Gastrocnemius medialis (tissue), 4 donors: Measurements from ENCODE around the gene DLEC1. TPM values are rescaled to one million over a fixed set of nuclear protein-coding genes. Genes with fewer than 3 reads are reported as not detected.

ENCODE experiments used
- ATAC-seq, 2 donors: fragments of 150-250 bp; one replicate each; pipeline ENCODE4 v1.9.1; 2016
- DNase-seq, 2 donors: peaks; one replicate each; pipeline ENCODE4 v3.0.0-alpha.2; 2019
- H3K27ac ChIP-seq, 4 donors: fragments of 200-600 bp; sonication (generic); 1 replicate in 1 of 4; 2 replicates in 3 of 4; pipeline ENCODE4 v1.5.1; 2016 to 2018; ENCODE audit warnings: mild to moderate bottlenecking in 2 of 4, moderate library complexity in 1 of 4
- H3K27me3 ChIP-seq, 3 donors: fragments of 200-600 bp; sonication (generic) in 2 of 3; 1 replicate in 1 of 3; 2 replicates in 2 of 3; pipeline versions ENCODE4 v1.5.1 to v1.6.0; 2016 to 2019; ENCODE audit warnings: mild to moderate bottlenecking in 1 of 3, moderate library complexity in 1 of 3
- H3K36me3 ChIP-seq, 2 donors: fragments of 200-600 bp; sonication (generic) in 1 of 2; one replicate each; pipeline ENCODE4 v1.5.1; 2017 to 2018
- H3K4me1 ChIP-seq, 2 donors: fragments of 200-600 bp; sonication (generic) in 1 of 2; one replicate each; pipeline ENCODE4 v1.5.1; 2016 to 2017; ENCODE audit warnings: mild to moderate bottlenecking in 2 of 2
- H3K4me3 ChIP-seq, 4 donors: fragments of 200-600 bp; sonication (generic) in 3 of 4; 1 replicate in 1 of 4; 2 replicates in 3 of 4; pipeline ENCODE4 v1.5.1; 2016 to 2019; ENCODE audit warnings: mild to moderate bottlenecking in 2 of 4
- H3K9me3 ChIP-seq, 3 donors: fragments of 200-600 bp; sonication (generic) in 2 of 3; 1 replicate in 1 of 3; 2 replicates in 2 of 3; pipeline ENCODE4 v1.5.1; 2016 to 2019
- POLR2A ChIP-seq, 2 donors: fragments of 450-650 bp; IDR thresholded peaks; one replicate each; pipeline ENCODE4 v1.6.1; 2017; ENCODE audit warnings: antibody characterized with exemption in 2 of 2, mild to moderate bottlenecking in 2 of 2, moderate library complexity in 2 of 2
- in situ Hi-C, 4 donors: fragments of 200-750 bp; cut with MboI; loops; one replicate each; pipeline versions ENCODE4 v1.15.0 to v1.8.0; 2017; ENCODE audit warnings: low sequenced_read_pairs in 4 of 4
- intact Hi-C: fragments of 100-400 bp; cut with DNase I; formaldehyde crosslinking; loops from one replicate; pipeline ENCODE4 v1.15.1; 2023; ENCODE audit warnings: low total_unique reads
- total RNA-seq, 4 donors: library from RNA; depleted of rRNA; stranded (reverse); fragments of >200 nt; gene quantifications; one replicate each; pipeline versions ENCODE4 v1.1.0 to v1.2.3, GENCODE V29; 2016
- TF ChIP-seq, protein P1 (sequence below), 5 experiments: fragments of 450-650 bp in 3 of 5; fragments of 200-600 bp in 2 of 5; sonication (generic) in 2 of 5; IDR thresholded peaks in 4 of 5; conservative IDR thresholded peaks in 1 of 5; 1 replicate in 4 of 5; 2 replicates in 1 of 5; pipeline ENCODE4 v1.5.1; 2016 to 2019; ENCODE audit warnings: antibody characterized with exemption in 5 of 5, mild to moderate bottlenecking in 3 of 5, moderate library complexity in 3 of 5

DLEC1 gene
- total RNA-seq, 4 donors from 2014 or later = not detected

DNA sequence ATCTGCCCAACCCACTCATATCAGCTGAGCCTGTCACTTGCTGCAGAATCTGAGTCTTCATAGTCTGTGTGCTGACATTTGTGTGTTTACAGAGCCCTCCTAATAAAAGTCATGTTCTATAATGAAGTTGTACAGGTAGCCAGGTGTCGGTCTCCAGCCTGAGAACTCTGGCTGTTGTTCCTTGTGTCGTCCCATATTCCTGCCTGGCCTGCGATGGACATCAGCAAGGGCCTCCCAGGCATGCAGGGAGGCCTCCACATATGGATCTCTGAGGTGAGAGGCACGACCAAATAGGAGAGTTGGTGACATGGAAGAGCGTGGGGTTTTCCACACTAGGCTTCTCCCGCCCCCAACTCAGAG is 45.6 kb upstream of the DLEC1 start:
- in situ Hi-C loops (no loop called here), intact Hi-C loops (no loop called here)
- Histone ChIP-seq H3K36me3 (no peaks in the 10 kb centered on the region), H3K9me3 (no peaks in the 10 kb centered on the region), H3K27ac (peak overlapping the region; percentile 66 to 77 (median 73)), H3K27me3 (no peaks in the 10 kb centered on the region), H3K4me1 (peaks cover 8 to 10% of the 10 kb centered on the region in 2 donors), H3K4me3 (peak overlapping the region in 3 of 4 donors; percentile 63 to 68 (median 64))
- DNase-seq = no peak
- TF ChIP-seq, protein P1, sequence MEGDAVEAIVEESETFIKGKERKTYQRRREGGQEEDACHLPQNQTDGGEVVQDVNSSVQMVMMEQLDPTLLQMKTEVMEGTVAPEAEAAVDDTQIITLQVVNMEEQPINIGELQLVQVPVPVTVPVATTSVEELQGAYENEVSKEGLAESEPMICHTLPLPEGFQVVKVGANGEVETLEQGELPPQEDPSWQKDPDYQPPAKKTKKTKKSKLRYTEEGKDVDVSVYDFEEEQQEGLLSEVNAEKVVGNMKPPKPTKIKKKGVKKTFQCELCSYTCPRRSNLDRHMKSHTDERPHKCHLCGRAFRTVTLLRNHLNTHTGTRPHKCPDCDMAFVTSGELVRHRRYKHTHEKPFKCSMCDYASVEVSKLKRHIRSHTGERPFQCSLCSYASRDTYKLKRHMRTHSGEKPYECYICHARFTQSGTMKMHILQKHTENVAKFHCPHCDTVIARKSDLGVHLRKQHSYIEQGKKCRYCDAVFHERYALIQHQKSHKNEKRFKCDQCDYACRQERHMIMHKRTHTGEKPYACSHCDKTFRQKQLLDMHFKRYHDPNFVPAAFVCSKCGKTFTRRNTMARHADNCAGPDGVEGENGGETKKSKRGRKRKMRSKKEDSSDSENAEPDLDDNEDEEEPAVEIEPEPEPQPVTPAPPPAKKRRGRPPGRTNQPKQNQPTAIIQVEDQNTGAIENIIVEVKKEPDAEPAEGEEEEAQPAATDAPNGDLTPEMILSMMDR (IDR thresholded peaks at IDR 0.05 in 4 of 5, conservative IDR thresholded peaks at IDR 0.05 in 1 of 5) = no peak
- TF ChIP-seq POLR2A (IDR thresholded peaks at IDR 0.05) = no peak
- ATAC-seq = no peak

DNA sequence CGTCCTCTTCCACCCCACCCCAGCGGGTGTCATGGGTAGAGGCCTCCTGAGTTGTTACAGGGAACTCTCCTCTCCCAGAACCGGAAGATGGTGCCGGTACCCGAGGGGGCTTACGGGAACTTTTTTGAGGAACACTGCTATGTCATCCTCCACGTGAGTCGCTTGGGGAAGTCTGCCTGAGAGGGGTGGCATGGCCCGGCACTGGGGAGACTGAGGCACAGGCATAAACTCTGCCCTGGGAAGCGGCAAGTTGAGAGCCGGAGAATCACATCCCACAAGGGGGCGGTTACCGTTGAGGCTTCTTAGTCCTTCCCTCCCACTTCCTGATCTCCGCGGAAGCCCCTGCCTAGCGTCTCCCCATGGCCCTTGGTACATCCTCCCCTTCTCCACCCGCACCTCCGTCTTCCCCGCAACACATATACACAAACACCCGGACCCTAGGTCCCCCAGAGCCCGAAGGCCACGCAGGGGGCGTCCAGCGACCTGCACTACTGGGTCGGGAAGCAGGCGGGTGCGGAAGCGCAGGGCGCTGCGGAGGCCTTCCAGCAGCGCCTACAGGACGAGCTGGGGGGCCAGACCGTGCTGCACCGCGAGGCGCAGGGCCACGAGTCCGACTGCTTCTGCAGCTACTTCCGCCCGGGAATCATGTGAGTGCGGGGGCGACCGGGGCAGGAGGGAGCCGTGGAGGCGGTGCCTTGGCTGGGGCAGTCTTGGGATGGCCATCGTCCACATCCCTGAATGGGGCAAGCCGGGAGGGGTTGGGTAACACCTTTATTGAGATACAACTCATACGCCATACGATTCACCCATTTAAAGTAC is 45.0 kb upstream of the DLEC1 start:
- H3K4me3 ChIP-seq = peak overlapping the region; percentile 63 to 68 (median 65)
- peaks cover 10 to 11% of the 10 kb centered on the region in 2 donors for H3K4me1 ChIP-seq
- no peaks in the 10 kb centered on the region for H3K36me3 ChIP-seq
- H3K9me3 ChIP-seq = no peaks in the 10 kb centered on the region
- peak overlapping the region; percentile 66 to 77 (median 73) for H3K27ac ChIP-seq
- no peaks in the 10 kb centered on the region for H3K27me3 ChIP-seq
- DNase-seq (peak; percentile 51 to 69), ATAC-seq (peak; percentile 29 to 48)
- TF ChIP-seq, protein P1 (IDR thresholded peaks at IDR 0.05 in 4 of 5, conservative IDR thresholded peaks at IDR 0.05 in 1 of 5) = no peak
- peak in 1 of 2 donors; percentile 43 for TF ChIP-seq POLR2A (IDR thresholded peaks at IDR 0.05)
- in situ Hi-C loops (no loop called here), intact Hi-C loops (no loop called here)

DNA sequence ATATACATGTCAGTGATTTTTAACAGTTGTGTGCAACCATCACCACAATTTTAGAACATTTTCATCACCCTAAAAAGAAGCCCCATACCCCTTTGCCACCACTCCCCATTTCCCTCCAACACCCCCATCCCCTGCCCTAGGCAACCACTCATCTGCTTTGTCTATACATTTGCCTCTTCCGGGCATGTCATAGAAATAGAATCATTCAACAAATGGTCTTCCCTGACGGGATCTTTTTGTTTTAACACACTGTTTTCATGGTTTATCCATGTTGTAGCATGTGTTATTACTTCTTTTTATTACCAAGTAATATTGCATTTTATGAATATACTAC is 44.4 kb upstream of the DLEC1 start:
- peaks cover 10 to 11% of the 10 kb centered on the region in 2 donors for H3K4me1 ChIP-seq
- H3K27ac ChIP-seq = peak overlapping the region; percentile 66 to 77 (median 73)
- intact Hi-C loops (no loop called here), in situ Hi-C loops (no loop called here)
- H3K36me3 ChIP-seq = no peaks in the 10 kb centered on the region
- ATAC-seq (no peak), DNase-seq (no peak)
- H3K9me3 ChIP-seq = no peaks in the 10 kb centered on the region
- H3K4me3 ChIP-seq = peak overlapping the region; percentile 63 to 68 (median 65)
- TF ChIP-seq, protein P1 (IDR thresholded peaks at IDR 0.05 in 4 of 5, conservative IDR thresholded peaks at IDR 0.05 in 1 of 5) = no peak
- no peak for TF ChIP-seq POLR2A (IDR thresholded peaks at IDR 0.05)
- H3K27me3 ChIP-seq = no peaks in the 10 kb centered on the region

- H3K27ac ChIP-seq = no peak overlapping the region
- no peaks in the 10 kb centered on the region for H3K36me3 ChIP-seq
- intact Hi-C loops (no loop called here), in situ Hi-C loops (no loop called here)
- no peak overlapping the region for H3K4me3 ChIP-seq
- H3K4me1 ChIP-seq = peaks cover 10 to 11% of the 10 kb centered on the region in 2 donors
- ATAC-seq (no peak), DNase-seq (peak in 1 of 2 donors; percentile 10)
- TF ChIP-seq, protein P1 (IDR thresholded peaks at IDR 0.05 in 4 of 5, conservative IDR thresholded peaks at IDR 0.05 in 1 of 5) = no peak
- TF ChIP-seq POLR2A (IDR thresholded peaks at IDR 0.05) = no peak
- H3K27me3 ChIP-seq = no peaks in the 10 kb centered on the region
- H3K9me3 ChIP-seq = no peaks in the 10 kb centered on the region
Observed at GRCh38 chr3:37995652-37996641, 43.1 kb upstream of the DLEC1 start.
